Neural crest cell (in vitro differentiated cells): ENCODE results near the gene SLC51B. TPM values are rescaled to one million over a fixed set of nuclear protein-coding genes. Genes with fewer than 3 reads are reported as not detected.

Experiments
- DNase-seq: peaks from one replicate; pipeline ENCODE4 v3.0.0; 2021; ENCODE audit warnings: low read depth, mixed read lengths, low spot score
- H3K27ac Mint-ChIP-seq: one replicate; pipeline ENCODE4 v1.8.0; 2021; ENCODE audit warnings: mild to moderate bottlenecking, mixed read lengths; ENCODE audit not compliant: unreplicated experiment
- H3K27me3 Mint-ChIP-seq: 2 replicates; pipeline ENCODE4 v1.8.0; 2021; ENCODE audit warnings: low read depth, mild to moderate bottlenecking, mixed read lengths
- H3K36me3 Mint-ChIP-seq: 2 replicates; pipeline ENCODE4 v1.8.0; 2021; ENCODE audit warnings: low read depth, mild to moderate bottlenecking, mixed read lengths
- H3K4me1 Mint-ChIP-seq: 2 replicates; pipeline ENCODE4 v1.8.0; 2021; ENCODE audit warnings: mixed read lengths
- H3K4me3 Mint-ChIP-seq: one replicate; pipeline ENCODE4 v1.8.0; 2021; ENCODE audit warnings: mild to moderate bottlenecking, mixed read lengths
- H3K9me3 Mint-ChIP-seq: 2 replicates; pipeline ENCODE4 v1.8.0; 2021; ENCODE audit warnings: mixed read lengths
- CTCF ChIP-seq: fragments of 200-600 bp; sonication (generic); conservative IDR thresholded peaks from 2 replicates; pipeline ENCODE4 v1.5.0; 2021; ENCODE audit warnings: antibody characterized with exemption, mild to moderate bottlenecking
- total RNA-seq: library from RNA; stranded (reverse); gene quantifications from 2 replicates; pipeline ENCODE4 v1.2.1, GENCODE V29; 2021

The SLC51B gene
- total RNA-seq, 1 donor from 2014 or later = not detected

DNA sequence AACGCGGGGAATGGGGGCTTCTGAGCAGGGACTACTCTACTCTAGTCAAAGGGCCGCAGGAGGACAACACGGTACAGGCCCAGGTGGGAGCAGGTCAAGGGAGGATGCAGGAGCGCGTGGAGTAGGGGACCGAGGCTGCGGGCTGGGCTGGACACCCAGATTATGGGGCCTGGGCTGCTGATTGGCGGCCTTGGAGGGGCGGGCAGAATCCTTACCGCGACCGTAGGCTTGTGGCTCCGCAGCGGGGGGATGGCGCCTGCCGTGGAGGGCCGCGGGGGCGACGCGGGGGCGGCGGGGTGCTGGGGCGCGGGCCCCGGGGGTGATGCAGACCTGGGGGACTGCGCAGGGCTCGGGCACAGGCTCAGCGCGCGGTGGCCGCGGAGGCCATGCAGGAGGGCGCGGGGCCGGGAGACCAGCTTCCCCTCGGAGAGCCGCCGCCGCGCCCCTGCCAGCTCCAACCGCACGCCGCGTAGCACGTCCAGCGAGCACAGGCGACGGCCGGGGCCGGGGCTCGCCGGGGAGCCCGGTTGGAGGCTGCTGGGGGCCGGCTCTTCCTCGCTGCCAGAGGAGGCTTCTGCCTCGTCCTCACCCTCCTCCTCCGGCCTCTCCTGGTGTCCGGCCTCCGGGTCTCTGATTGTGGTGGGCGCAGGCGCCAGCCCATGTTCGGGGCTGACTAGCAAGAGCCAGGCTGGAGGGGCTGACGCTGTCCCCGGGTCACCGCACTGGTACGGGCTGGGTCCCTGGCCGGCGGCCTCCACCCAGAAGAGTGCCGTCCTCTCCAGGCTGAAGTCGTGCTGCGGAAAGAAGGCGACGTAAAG lies 56.9 kb downstream of the SLC51B start:
- peaks cover 5% of the 10 kb centered on the region for H3K4me1 Mint-ChIP-seq
- DNase-seq = no peak
- no peak overlapping the region for H3K4me3 Mint-ChIP-seq
- H3K9me3 Mint-ChIP-seq = no peaks in the 10 kb centered on the region
- H3K27ac Mint-ChIP-seq = no peak overlapping the region
- no peaks in the 10 kb centered on the region for H3K27me3 Mint-ChIP-seq
- peaks cover 19% of the 10 kb centered on the region for H3K36me3 Mint-ChIP-seq
- peak; percentile 5 for TF ChIP-seq CTCF

- Mint-ChIP-seq H3K4me3 (no peak overlapping the region), H3K4me1 (peaks cover 5% of the 10 kb centered on the region), H3K9me3 (no peaks in the 10 kb centered on the region), H3K36me3 (peaks cover 19% of the 10 kb centered on the region), H3K27ac (no peak overlapping the region), H3K27me3 (no peaks in the 10 kb centered on the region)
- DNase-seq = no peak
- no peak for TF ChIP-seq CTCF
Observed at GRCh38 chr15:65102912-65103311, 57.7 kb downstream of the SLC51B start.

Other genes starting within 250 kb of the SLC51B start
- gene PIF1, start 219.7 kb upstream of the SLC51B start, total RNA-seq = 53.2 and 62.7 TPM in 2 replicates
- 18.2 and 18.9 TPM in 2 replicates for gene PLEKHO2, start 203.5 kb upstream of the SLC51B start, total RNA-seq
- gene ANKDD1A, start 133.5 kb upstream of the SLC51B start, total RNA-seq = 4.4 and 4.6 TPM in 2 replicates
- 71.8 and 73.5 TPM in 2 replicates for gene SPG21, start 55.5 kb upstream of the SLC51B start, total RNA-seq
- gene MTFMT, start 15.7 kb upstream of the SLC51B start, total RNA-seq = 18.8 and 20.5 TPM in 2 replicates
- 1.5 and 1.8 TPM in 2 replicates for gene RASL12, start 22.6 kb downstream of the SLC51B start, total RNA-seq
- gene KBTBD13, start 31.4 kb downstream of the SLC51B start, total RNA-seq = not detected in 2 replicates
- gene UBAP1L, start 69.8 kb downstream of the SLC51B start, total RNA-seq = 3.6 and 4.5 TPM in 2 replicates
- 37.0 and 40.8 TPM in 2 replicates for gene PDCD7, start 88.4 kb downstream of the SLC51B start, total RNA-seq
- 42.0 and 42.2 TPM in 2 replicates for gene CLPX, start 140.0 kb downstream of the SLC51B start, total RNA-seq
- gene CILP, start 166.1 kb downstream of the SLC51B start, total RNA-seq = 0.12 and 0.14 TPM in 2 replicates
- gene PARP16, start 241.5 kb downstream of the SLC51B start, total RNA-seq = 14.8 and 15.5 TPM in 2 replicates